ENCODE results near the gene GRID1. TPM values are rescaled to one million over a fixed set of nuclear protein-coding genes. Genes with fewer than 3 reads are reported as not detected.

GRID1 gene
- total and polyA plus RNA-seq, 11 donors = 0.69 to 3.4 (median 1.6) TPM

DNA sequence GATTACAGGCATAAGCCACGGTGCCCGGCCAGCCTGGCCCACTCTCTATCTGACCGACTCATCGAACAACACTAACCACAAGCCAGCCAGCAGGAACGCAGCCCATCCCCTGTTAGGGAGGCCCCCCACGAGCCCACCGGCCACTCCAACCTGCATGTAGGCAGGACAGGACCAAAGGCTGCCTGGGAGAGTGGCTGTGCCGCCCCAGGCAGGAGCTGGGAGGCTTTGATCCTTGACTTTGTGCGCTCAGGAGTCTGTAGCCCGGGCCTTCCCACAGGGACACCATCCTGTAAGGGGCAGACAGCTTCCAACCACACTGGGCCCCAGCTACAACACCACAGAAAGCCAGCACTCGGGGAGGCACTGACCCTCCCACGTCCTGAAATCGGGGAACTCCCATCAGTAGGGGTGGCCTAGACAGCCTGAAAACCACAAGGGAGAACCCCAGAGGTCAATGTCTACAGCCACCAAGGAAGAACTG, 29.4 kb downstream of the GRID1 start:
- Histone ChIP-seq H3K4me1 (no peaks in the 10 kb centered on the region), H3K36me3 (no peaks in the 10 kb centered on the region), H3K9me3 (no peaks in the 10 kb centered on the region), H3K4me3 (no peak overlapping the region), H3K27ac (no peak overlapping the region), H3K27me3 (peaks cover 0 to 8% (median 0%) of the 10 kb centered on the region in 9 donors)
- intact Hi-C loops (cut with DNase I) = no loop called here
- 81 to 91% (median 89%) methylated on average over 7 to 13 of the region's 13 CpGs for WGBS, 4 donors
- TF ChIP-seq, protein P1, sequence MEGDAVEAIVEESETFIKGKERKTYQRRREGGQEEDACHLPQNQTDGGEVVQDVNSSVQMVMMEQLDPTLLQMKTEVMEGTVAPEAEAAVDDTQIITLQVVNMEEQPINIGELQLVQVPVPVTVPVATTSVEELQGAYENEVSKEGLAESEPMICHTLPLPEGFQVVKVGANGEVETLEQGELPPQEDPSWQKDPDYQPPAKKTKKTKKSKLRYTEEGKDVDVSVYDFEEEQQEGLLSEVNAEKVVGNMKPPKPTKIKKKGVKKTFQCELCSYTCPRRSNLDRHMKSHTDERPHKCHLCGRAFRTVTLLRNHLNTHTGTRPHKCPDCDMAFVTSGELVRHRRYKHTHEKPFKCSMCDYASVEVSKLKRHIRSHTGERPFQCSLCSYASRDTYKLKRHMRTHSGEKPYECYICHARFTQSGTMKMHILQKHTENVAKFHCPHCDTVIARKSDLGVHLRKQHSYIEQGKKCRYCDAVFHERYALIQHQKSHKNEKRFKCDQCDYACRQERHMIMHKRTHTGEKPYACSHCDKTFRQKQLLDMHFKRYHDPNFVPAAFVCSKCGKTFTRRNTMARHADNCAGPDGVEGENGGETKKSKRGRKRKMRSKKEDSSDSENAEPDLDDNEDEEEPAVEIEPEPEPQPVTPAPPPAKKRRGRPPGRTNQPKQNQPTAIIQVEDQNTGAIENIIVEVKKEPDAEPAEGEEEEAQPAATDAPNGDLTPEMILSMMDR (IDR thresholded peaks at IDR 0.05) = no peak
- TF ChIP-seq POLR2A (IDR thresholded peaks at IDR 0.05) = no peak
- DNase-seq = peak in 1 of 5 donors; percentile 51
- no peak for ATAC-seq

DNA sequence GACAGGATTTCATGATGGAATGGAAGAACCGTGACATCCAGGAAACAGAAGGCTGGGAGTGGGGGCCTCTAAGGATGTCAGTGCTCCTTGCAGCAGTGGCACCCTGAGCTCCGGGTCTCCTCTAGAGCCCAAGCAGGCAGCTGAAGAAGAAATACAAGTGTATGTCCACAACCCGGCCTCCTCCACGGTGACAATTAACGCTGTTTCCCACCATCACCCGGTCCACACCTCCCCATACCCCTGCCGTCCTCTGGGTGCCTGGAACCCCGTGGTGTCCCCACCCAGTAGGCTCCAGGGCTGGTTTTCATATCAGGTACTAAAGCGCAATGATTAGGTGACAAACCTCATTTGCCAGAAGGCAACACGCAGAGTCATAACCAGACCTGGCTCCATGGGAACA, 30.3 kb downstream of the GRID1 start:
- H3K36me3 ChIP-seq = no peaks in the 10 kb centered on the region
- H3K27me3 ChIP-seq = peaks cover 0 to 8% (median 0%) of the 10 kb centered on the region in 9 donors
- no peak overlapping the region for H3K4me3 ChIP-seq
- TF ChIP-seq POLR2A (IDR thresholded peaks at IDR 0.05) = no peak
- TF ChIP-seq, protein P1 (IDR thresholded peaks at IDR 0.05) = no peak
- intact Hi-C loops (cut with DNase I) = no loop called here
- 83 to 84% (median 83%) methylated on average over 10 of the region's 10 CpGs for WGBS, 4 donors
- DNase-seq = peak in 1 of 5 donors; percentile 29
- no peaks in the 10 kb centered on the region for H3K9me3 ChIP-seq
- no peaks in the 10 kb centered on the region for H3K4me1 ChIP-seq
- no peak overlapping the region for H3K27ac ChIP-seq
- ATAC-seq = no peak

DNA sequence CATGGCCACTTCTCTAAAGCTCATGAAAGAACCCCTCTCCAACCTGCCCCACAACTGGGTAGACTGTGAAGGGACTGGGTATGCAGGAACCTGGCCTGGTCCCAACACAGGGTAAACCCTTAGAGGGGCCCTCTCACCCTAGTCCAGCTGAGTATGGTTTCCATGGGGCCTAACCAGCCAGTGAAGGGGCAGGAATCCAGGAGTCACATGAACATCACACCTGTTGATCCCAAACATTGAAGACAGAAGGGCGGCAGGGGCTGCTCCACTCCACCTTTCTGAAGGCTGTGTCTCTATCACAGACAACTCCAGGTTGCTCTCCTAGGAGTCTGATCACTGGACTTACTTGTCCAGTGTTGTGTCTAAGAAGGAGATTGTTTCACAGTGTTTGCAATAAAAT, 30.8 kb downstream of the GRID1 start:
- intact Hi-C loops (cut with DNase I) = no loop called here
- ATAC-seq (no peak), DNase-seq (no peak)
- H3K4me3 ChIP-seq = no peak overlapping the region
- no peak overlapping the region for H3K27ac ChIP-seq
- TF ChIP-seq, protein P1 (IDR thresholded peaks at IDR 0.05) = no peak
- no peak for TF ChIP-seq POLR2A (IDR thresholded peaks at IDR 0.05)
- no peaks in the 10 kb centered on the region for H3K4me1 ChIP-seq
- WGBS, 4 donors = 91 to 100% (median 93%) methylated on average over 1 of the region's 1 CpG
- peaks cover 0 to 8% (median 0%) of the 10 kb centered on the region in 9 donors for H3K27me3 ChIP-seq
- no peaks in the 10 kb centered on the region for H3K36me3 ChIP-seq
- no peaks in the 10 kb centered on the region for H3K9me3 ChIP-seq

DNA sequence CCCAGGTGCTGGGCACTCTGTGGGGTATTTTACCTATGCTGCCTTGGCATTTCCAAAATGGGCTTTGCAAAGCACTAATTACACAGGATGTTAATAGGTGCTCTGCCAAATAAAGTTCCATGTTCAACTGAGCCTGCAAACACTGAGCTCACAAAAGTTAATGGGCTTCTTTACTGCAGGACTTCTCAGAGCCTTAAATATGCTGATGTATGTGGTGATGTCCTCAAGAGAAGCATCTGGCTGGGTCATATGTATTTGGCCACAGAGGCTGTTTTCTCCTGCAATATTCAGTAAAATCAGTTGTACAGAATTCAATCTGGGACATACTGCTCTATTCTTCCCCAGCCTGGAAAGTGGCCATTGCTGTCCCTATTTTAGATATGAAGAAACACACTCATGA, 31.3 kb downstream of the GRID1 start:
- Histone ChIP-seq H3K4me1 (no peaks in the 10 kb centered on the region), H3K27me3 (peaks cover 0 to 8% (median 0%) of the 10 kb centered on the region in 9 donors), H3K27ac (no peak overlapping the region), H3K4me3 (no peak overlapping the region), H3K36me3 (no peaks in the 10 kb centered on the region), H3K9me3 (no peaks in the 10 kb centered on the region)
- intact Hi-C loops (cut with DNase I) = no loop called here
- no peak for TF ChIP-seq POLR2A (IDR thresholded peaks at IDR 0.05)
- TF ChIP-seq, protein P1 (IDR thresholded peaks at IDR 0.05) = no peak
- no peak for DNase-seq
- ATAC-seq = no peak
